ENCODE results near the gene POLR2L.
A peak's percentile ranks its signal among the peaks of the same experiment; 100 is the strongest.

The POLR2L gene

GRCh38 chr11:824942-825341, 17.4 kb downstream of the POLR2L start:
- DNase-seq: no peak

- DNase-seq: peak; percentile 32
Measured at GRCh38 chr11:824292-824880, 17.9 kb downstream of the POLR2L start.

DNA sequence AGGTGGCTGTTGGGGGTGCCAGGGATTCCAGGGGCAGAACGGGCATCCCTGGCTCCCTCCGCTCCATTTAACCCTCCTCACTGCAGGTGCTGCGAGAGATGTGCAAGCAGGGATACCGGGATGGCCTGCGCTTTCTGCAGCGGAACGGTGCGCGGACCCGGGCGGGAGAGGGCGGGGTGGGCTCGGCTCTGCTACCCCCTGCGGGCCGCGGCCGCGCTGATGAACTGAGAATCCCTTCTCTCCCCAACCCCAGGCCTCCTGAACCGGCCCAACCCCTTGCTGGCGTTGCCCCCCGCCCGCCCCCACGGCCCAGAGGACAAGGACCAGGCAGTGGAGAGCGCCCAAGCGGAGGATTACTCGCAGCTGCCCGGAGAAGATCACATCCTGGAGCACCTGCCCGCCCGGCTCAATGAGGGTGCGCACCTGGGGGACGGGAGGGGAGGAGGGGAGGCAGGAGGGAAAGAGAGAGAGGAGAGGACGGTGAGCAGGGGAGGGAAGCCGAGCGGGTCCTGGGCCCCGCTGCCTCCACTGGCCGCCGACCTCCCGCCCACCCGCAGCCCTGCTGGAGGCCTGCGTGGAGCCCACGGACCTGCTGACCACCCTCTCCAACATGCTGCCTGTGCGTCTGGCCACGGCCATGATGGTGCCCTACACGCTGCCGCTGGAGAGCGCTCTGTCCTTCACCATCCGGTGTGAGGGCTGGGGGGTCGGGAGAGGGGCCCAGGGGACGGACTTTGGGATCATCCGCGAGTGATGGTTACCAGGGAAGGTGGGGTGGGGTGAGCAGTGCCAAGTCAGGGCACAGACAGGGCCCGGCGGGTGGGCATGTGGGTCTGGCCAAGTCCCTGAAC, 18.7 kb downstream of the POLR2L start:
- DNase-seq: no peak

DNA sequence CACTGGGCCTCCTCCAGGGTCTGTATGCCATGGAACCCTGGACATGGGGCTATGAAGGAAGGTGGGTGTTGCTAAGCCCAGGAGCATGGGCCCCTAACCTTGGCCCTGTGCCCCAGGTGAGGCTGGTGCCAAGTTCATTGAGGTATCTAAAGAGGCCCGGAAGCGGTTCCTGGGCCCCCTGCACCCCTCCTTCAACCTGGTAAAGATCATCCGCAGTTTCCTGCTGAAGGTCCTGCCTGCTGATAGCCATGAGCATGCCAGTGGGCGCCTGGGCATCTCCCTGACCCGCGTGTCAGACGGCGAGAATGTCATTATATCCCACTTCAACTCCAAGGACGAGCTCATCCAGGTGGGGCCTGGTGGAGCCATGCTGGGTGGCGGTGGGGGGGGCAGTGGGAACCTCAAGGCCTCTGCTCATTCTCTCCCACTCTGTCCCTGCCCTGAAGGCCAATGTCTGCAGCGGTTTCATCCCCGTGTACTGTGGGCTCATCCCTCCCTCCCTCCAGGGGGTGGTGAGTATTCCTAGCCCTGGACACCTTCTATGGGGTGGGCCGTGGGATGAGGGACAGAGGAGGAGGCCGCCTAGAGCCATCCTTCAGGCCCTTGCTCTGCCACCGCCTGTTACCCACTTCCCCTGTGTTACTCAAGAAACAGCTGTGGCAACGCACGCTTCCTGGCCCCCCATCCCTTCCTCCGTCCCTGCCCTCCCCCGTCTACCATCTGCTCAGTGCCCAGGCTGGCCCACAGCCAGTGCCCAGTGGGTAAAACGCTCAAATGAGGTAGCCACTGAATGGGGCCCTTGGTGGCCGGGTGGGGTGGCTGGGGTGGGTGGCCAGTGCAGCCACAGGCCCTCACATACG, 20.6 kb downstream of the POLR2L start:
- no peak for DNase-seq

GRCh38 chr11:820655-821511, 21.4 kb downstream of the POLR2L start:
- DNase-seq: no peak

GRCh38 chr11:819943-820649, 22.2 kb downstream of the POLR2L start:
- DNase-seq: peak; percentile 29

DNA sequence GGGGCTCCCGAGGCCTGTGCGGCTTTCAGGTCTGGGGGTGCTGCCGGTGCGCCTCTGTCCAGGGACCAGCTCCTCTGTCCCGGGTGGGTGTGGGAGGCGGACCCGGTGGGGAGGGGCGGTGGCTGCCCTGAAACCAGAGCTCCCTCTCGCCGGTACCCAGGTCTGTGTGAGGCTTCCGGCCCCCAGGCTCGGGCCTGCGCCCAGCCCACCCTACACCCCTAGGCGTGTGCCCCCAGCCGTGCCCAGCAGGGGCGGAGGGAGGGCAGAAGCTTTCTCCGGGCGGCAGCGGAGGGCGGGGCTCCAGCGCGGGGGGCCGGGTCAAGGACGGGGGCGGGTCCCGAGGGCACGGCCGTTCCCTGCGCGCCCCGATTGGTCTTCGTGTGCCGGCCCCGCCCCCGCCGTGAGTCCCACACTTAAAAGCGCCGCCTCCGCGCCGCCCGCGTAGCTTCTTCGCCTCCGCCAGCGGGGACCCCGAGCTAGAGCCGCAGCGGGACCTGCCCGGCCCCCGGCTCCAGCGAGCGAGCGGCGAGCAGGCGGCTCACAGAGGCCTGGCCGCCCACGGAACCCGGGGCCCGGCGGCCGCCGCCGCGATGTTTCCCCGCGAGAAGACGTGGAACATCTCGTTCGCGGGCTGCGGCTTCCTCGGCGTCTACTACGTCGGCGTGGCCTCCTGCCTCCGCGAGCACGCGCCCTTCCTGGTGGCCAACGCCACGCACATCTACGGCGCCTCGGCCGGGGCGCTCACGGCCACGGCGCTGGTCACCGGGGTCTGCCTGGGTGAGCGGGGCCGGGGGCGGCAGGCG, 23.0 kb downstream of the POLR2L start:
- DNase-seq: no peak

GRCh38 chr11:818396-819128, 23.8 kb downstream of the POLR2L start, which contains the start of gene PNPLA2:
Gene PNPLA2, plus strand, starts transcription at chr11:818914. Its CDS starts 805 bp downstream, at chr11:819719.
- no peak for DNase-seq

DNA sequence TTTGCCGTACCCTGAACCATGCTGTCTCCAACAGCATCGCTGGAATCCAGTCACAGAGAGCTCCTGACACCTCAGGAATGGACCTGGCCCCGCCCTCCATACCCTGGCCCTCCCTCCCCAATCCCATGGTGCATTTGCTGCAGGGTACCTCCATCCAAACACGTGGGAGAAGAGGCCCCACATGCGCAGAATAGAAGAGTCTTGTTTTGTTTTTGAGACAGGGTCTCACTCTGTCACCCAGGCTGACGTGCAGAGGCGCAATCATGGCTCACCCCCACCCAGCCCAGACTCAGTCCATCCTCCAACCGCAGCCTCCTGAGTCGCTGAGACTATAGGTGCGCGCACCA, 25.9 kb downstream of the POLR2L start:
- no peak for DNase-seq

- no peak for DNase-seq
Measured at GRCh38 chr11:815675-816432, 26.5 kb downstream of the POLR2L start.

DNA sequence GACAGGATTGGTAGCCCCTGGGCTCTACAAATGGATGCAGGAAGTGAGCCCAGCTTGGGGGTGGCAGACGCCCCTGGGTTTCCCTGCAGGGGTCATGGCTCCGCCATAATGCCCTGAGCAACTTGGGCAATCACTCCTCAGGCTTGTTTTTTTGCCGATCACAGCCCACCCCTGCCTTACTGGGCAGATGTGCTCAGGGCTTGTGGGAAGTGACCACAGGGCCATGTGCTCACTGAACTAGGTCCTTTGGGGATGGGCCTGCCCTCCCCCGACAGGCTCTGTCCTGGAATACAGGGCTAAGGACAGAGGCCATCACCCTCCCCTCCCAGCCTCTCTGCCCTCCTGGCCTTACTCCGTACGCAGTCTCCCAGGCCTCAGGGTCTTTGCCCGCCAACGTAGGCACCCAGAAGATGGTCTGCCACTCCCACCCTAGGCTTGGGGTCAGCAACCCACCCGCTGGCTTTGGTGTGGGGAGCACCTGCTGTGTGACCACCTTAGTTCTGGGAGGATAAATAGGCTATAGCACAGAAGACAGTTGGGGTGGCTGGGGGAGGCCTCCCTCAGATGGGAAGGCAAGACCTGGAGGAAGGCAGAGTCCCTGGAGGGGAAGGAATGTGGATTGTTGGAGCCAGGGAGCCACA, 28.8 kb downstream of the POLR2L start:
- no peak for DNase-seq

DNA sequence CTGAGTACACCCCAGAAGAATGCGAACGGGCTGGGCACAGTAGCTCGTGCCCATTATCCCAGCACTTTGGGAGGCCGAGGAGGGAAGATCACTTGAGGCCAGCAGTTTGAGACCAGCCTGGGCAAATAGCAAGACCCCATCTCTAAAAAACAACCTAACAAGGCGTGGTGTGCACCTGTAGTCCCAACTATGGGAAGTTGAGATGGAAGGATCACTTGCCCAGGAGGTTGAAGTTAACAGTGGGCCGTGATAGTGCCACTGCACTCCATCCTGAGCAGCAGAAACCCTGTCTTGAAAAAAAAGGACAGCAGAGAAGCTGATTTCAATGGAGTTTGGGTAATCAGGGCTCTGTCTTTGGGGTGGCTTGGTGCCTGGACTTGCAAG, 29.3 kb downstream of the POLR2L start:
- DNase-seq: no peak

DNA sequence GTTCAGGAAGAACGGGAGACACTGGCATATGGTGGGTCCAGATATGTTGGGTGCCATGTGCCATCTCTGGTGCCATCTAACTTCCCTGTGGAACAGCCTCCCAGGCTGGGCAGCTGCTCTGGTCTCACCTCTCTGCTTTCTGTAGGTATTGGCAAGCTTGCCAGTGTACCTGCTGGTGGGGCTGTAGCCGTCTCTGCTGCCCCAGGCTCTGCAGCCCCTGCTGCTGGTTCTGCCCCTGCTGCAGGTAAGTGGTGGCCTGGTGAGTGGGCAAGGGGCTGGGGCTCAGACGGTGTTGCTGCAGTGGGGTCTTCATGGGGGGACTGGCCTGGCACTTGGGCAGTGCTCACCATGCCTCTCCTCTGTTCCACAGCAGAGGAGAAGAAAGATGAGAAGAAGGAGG, 29.9 kb downstream of the POLR2L start:
- no peak for DNase-seq

DNA sequence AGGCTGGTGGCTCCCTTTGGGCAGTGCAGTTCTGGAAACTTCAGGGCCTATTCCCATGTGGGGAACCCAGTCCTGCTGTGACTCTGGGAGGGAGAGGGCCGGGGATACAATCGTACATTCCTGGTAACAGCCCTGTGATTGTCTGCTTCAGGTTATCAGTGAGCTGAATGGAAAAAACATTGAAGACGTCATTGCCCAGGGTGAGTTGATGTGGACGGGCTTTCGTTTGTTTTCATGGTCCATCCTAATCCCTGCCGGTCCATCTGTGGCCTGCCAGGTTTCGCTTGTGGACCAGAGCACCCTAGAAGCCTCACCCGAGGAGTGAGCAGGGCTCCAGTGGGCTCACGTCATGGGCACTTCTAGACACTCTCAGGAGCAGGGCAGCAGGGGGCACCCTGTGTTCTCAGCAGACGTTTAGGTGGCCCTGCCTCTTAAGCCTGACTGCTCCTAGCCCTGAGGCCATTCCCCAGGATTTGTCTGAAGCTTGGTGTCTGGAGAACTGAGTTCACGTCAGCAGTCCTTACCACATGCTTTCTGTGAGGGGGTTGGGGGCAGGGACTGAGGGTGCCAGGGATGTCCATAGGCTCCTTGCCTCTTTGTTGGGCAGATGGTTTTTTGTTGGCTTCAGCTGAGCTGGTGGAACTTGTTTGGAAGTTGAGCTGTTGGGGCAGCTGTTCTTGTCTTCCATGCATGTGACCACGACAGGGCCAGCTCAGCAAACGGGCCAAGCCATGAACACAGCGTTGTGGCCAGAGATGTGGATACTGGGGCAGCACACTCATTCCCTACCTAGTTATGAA, 30.7 kb downstream of the POLR2L start:
- DNase-seq: no peak

GRCh38 chr11:810040-810567, 32.2 kb downstream of the POLR2L start:
- no peak for DNase-seq

- peak; percentile 72 for DNase-seq
Measured at GRCh38 chr11:809287-810039, 32.9 kb downstream of the POLR2L start, which contains the start of gene RPLP2. Gene RPLP2, plus strand, starts transcription at chr11:809967. Its CDS starts 268 bp downstream, at chr11:810235.
